Small intestine (tissue), 7 donors: ENCODE data around the gene NEUROG3. TPM values are rescaled to one million over a fixed set of nuclear protein-coding genes. Genes with fewer than 3 reads are reported as not detected.

ENCODE experiments used
- DNase-seq, 2 donors: peaks; one replicate each; pipeline versions ENCODE4 v3.0.0 to v3.0.0-alpha.2; 2013
- FAIRE-seq: peaks from 2 replicates; lab custom pipeline; 2012; peaks lifted over from hg19 to GRCh38; lab: Jason Lieb, UNC
- H3K27ac ChIP-seq, 3 donors: one replicate each; pipeline ENCODE4 v1.5.1; 2013; ENCODE audit warnings: low read length in 2 of 3, mild to moderate bottlenecking in 2 of 3, control low read depth in 1 of 3, inconsistent platforms in 1 of 3, low read depth in 1 of 3, moderate library complexity in 1 of 3
- H3K27me3 ChIP-seq, 3 donors: one replicate each; pipeline ENCODE4 v1.6.1; 2013; ENCODE audit warnings: low read length in 3 of 3, inconsistent platforms in 1 of 3; ENCODE audit not compliant: control insufficient read depth in 3 of 3, insufficient read depth in 3 of 3
- H3K36me3 ChIP-seq, 3 donors: one replicate each; pipeline ENCODE4 v1.6.1; 2013; ENCODE audit warnings: low read length in 3 of 3, inconsistent platforms in 1 of 3, low read depth in 1 of 3, mild to moderate bottlenecking in 1 of 3, moderate library complexity in 1 of 3; ENCODE audit not compliant: control insufficient read depth in 3 of 3, insufficient read depth in 2 of 3
- H3K4me1 ChIP-seq, 3 donors: one replicate each; pipeline ENCODE4 v1.6.1; 2013; ENCODE audit warnings: low read length in 2 of 3, inconsistent platforms in 1 of 3, low read depth in 1 of 3, mild to moderate bottlenecking in 1 of 3, moderate library complexity in 1 of 3; ENCODE audit not compliant: control insufficient read depth in 3 of 3, insufficient read depth in 2 of 3
- H3K4me3 ChIP-seq, 3 donors: one replicate each; pipeline ENCODE4 v1.5.1; 2013; ENCODE audit warnings: low read length in 3 of 3, control low read depth in 1 of 3, inconsistent platforms in 1 of 3, low read depth in 1 of 3, mild to moderate bottlenecking in 1 of 3, moderate library complexity in 1 of 3
- H3K9me3 ChIP-seq, 2 donors: one replicate each; pipeline ENCODE4 v1.6.1; 2013; ENCODE audit warnings: low read depth in 1 of 2, low read length in 1 of 2; ENCODE audit not compliant: control insufficient read depth in 2 of 2, insufficient read depth in 1 of 2
- WGBS, 3 donors: extraction: QIAGEN DNeasy Blood & Tissue Kit; methylation state at CpG; one replicate each; pipeline ENCODE4 v1.1.7; 2013; 5-methylcytosine and 5-hydroxymethylcytosine counted together
- polyA plus RNA-seq, 4 donors: library from polyadenylated mRNA; stranded (reverse) in 3 of 4; unstranded in 1 of 4; fragments of 200-250 nt in 3 of 4; fragments of 120-200 nt in 1 of 4; gene quantifications; one replicate each; pipeline versions ENCODE4 v1.2.1 to v1.2.3, GENCODE V29; 2013
- donor health status: healthy with polysubstance abuse.
- donor health status: control.
- donor health status: control.
- donor health status: Bipolar disorder and iron deficiency.
- donor health status: healthy.

NEUROG3 gene
- polyA plus RNA-seq, 4 donors, result 0.81 to 5.3 (median 2.7) TPM

- FAIRE-seq, result no peak
These were observed 4.5 kb downstream of the NEUROG3 start for GRCh38 chr10:69568472-69569395.

GRCh38 chr10:69567920-69568319, 5.3 kb downstream of the NEUROG3 start:
- DNase-seq, result peak in 1 of 2 donors; percentile 69
- H3K27me3 ChIP-seq, result peaks cover 17 to 61% (median 48%) of the 10 kb centered on the region in 3 donors
- WGBS, 3 donors, result 8 to 13% (median 10%) methylated on average over 15 of the region's 15 CpGs
- H3K4me3 ChIP-seq, result no peak overlapping the region
- no peaks in the 10 kb centered on the region for H3K36me3 ChIP-seq
- H3K27ac ChIP-seq, result no peak overlapping the region
- FAIRE-seq, result no peak
- peaks cover 0 to 2% of the 10 kb centered on the region in 2 donors for H3K9me3 ChIP-seq
- no peaks in the 10 kb centered on the region for H3K4me1 ChIP-seq

More at GRCh38 chr10:69568472-69569395, 4.5 kb downstream of the NEUROG3 start:
- WGBS, 3 donors, result 7 to 19% (median 13%) methylated on average over 39 to 41 of the region's 41 CpGs
- H3K36me3 ChIP-seq, result no peaks in the 10 kb centered on the region
- no peak for DNase-seq
- H3K9me3 ChIP-seq, result peaks cover 0 to 2% of the 10 kb centered on the region in 2 donors
- peaks cover 24 to 68% (median 56%) of the 10 kb centered on the region in 3 donors for H3K27me3 ChIP-seq
- no peak overlapping the region for H3K27ac ChIP-seq
- H3K4me1 ChIP-seq, result no peaks in the 10 kb centered on the region
- H3K4me3 ChIP-seq, result no peak overlapping the region

- Histone ChIP-seq H3K4me1 (no peaks in the 10 kb centered on the region), H3K27ac (no peak overlapping the region), H3K4me3 (no peak overlapping the region), H3K27me3 (peaks cover 0 to 22% (median 5%) of the 10 kb centered on the region in 3 donors), H3K9me3 (no peaks in the 10 kb centered on the region), H3K36me3 (no peaks in the 10 kb centered on the region)
- DNase-seq, result no peak
- 70 to 75% (median 73%) methylated on average over 5 of the region's 5 CpGs for WGBS, 3 donors
- no peak for FAIRE-seq
These were observed 10.4 kb downstream of the NEUROG3 start for GRCh38 chr10:69562731-69563254.

- Histone ChIP-seq H3K27me3 (peaks cover 0 to 16% (median 0%) of the 10 kb centered on the region in 3 donors), H3K36me3 (no peaks in the 10 kb centered on the region), H3K9me3 (no peaks in the 10 kb centered on the region), H3K4me3 (no peak overlapping the region), H3K4me1 (no peaks in the 10 kb centered on the region), H3K27ac (no peak overlapping the region)
- WGBS, 3 donors, result 46 to 71% (median 57%) methylated on average over 5 to 6 of the region's 6 CpGs
- DNase-seq, result no peak
- no peak for FAIRE-seq
These were observed 13.7 kb downstream of the NEUROG3 start for GRCh38 chr10:69559525-69559924.

GRCh38 chr10:69558559-69558958, 14.7 kb downstream of the NEUROG3 start:
- peaks cover 0 to 16% (median 0%) of the 10 kb centered on the region in 3 donors for H3K27me3 ChIP-seq
- WGBS, 3 donors, result 58 to 80% (median 68%) methylated on average over 2 of the region's 2 CpGs
- FAIRE-seq, result no peak

GRCh38 chr10:69554611-69555010, 18.6 kb downstream of the NEUROG3 start:
- FAIRE-seq, result no peak
- Histone ChIP-seq H3K4me3 (no peak overlapping the region), H3K9me3 (peaks cover 2 to 10% of the 10 kb centered on the region in 2 donors), H3K36me3 (no peaks in the 10 kb centered on the region), H3K4me1 (no peaks in the 10 kb centered on the region), H3K27ac (no peak overlapping the region), H3K27me3 (peaks cover 0 to 12% (median 2%) of the 10 kb centered on the region in 3 donors)
- 17 to 25% (median 22%) methylated on average over 6 of the region's 6 CpGs for WGBS, 3 donors
- no peak for DNase-seq

More at GRCh38 chr10:69558559-69558958, 14.7 kb downstream of the NEUROG3 start:
- Histone ChIP-seq H3K27ac (no peak overlapping the region), H3K36me3 (no peaks in the 10 kb centered on the region), H3K9me3 (no peaks in the 10 kb centered on the region), H3K4me3 (no peak overlapping the region), H3K4me1 (no peaks in the 10 kb centered on the region)
- DNase-seq, result peak in 1 of 2 donors; percentile 10

- 77 to 84% (median 80%) methylated on average over 4 of the region's 4 CpGs for WGBS, 3 donors
- Histone ChIP-seq H3K9me3 (peaks cover 2 to 14% of the 10 kb centered on the region in 2 donors), H3K36me3 (no peaks in the 10 kb centered on the region), H3K27me3 (peaks cover 0 to 12% (median 2%) of the 10 kb centered on the region in 3 donors), H3K27ac (no peak overlapping the region), H3K4me3 (no peak overlapping the region), H3K4me1 (no peaks in the 10 kb centered on the region)
- FAIRE-seq (no peak), DNase-seq (no peak)
These were observed 19.9 kb downstream of the NEUROG3 start for GRCh38 chr10:69553328-69553727.

GRCh38 chr10:69552268-69552667, 21.0 kb downstream of the NEUROG3 start:
- no peak for DNase-seq
- Histone ChIP-seq H3K9me3 (peaks cover 2 to 14% of the 10 kb centered on the region in 2 donors), H3K4me3 (no peak overlapping the region), H3K4me1 (no peaks in the 10 kb centered on the region), H3K36me3 (no peaks in the 10 kb centered on the region), H3K27ac (no peak overlapping the region), H3K27me3 (peaks cover 0 to 9% (median 2%) of the 10 kb centered on the region in 3 donors)
- 10 to 42% (median 19%) methylated on average over 1 of the region's 1 CpG for WGBS, 3 donors
- FAIRE-seq, result no peak
